Measurements from ENCODE around the gene ADAMTS4. TPM values are rescaled to one million over a fixed set of nuclear protein-coding genes. Genes with fewer than 3 reads are reported as not detected.

Gene ADAMTS4
- total and polyA plus RNA-seq, 12 donors, result 1.7 to 86.1 (median 13.2) TPM

DNA sequence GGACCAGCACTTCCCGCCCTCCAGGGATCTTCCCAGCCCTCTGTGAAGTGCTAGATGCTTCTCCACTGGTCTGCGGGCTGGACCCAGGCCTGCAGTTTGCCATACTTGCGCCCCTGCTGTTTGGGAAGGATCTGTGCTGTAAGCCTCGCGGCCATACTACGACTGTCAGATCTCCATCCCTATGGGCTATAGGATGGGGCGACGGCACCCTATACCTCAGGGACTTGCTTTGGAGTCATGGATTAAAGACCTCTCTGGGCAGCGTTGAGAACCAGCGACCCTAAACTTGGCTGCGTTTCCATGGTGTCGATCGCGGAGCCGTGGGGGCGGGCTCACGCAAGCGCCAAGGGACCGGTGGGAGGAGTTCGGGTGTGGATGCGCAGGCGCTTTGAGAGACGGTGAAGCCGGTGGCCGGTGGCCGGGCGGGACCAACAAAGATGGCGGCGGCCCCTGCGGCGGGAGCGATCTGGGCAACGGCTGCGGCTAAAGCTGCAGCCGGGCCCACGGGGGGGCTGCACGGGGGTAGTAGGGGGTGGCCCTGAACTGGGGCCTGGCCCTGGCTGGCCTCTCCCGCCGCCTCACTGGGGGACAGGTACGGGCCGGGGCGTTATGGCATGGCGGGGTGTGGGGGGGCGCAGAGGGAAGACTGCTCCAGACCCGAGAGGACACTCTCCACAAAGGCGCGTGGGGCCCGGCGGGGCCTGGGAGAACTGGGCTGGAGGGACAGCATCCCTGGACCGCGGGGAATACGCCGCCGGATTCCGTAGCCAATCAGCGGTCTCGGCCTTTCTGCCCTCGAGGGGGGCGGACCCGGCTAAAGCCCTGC lies 39.6 kb downstream of the ADAMTS4 start, which contains the start of gene USP21:
Gene USP21, plus strand, starts transcription at position 414 of the 826 bp plus-strand sequence. CDS start 1,141 bp downstream, outside the sequence.
- WGBS, 2 donors, result 1% methylated on average over 55 to 60 of the region's 60 CpGs
- no peaks in the 10 kb centered on the region for H3K9me3 ChIP-seq
- peak within 1 kb of the TSS; percentile 55 to 99 (median 96) for H3K4me3 ChIP-seq
- peak; percentile 94 to 98 (median 96) for ATAC-seq
- TF ChIP-seq CTCF (IDR thresholded peaks at IDR 0.05), result peak in 5 of 9 donors; percentile 18 to 52 (median 42)
- peaks cover 5 to 43% (median 34%) of the 10 kb centered on the region in 9 donors for H3K4me1 ChIP-seq
- no peaks in the 10 kb centered on the region for H3K27me3 ChIP-seq
- peaks cover 0 to 59% (median 5%) of the 10 kb centered on the region in 9 donors for H3K36me3 ChIP-seq
- intact Hi-C loops (cut with DNase I), result no loop called here
- DNase-seq, result peak; percentile 95
- H3K27ac ChIP-seq, result peak within 1 kb of the TSS; percentile 68 to 95 (median 90)

- H3K4me1 ChIP-seq, result peaks cover 5 to 43% (median 37%) of the 10 kb centered on the region in 9 donors
- ATAC-seq (no peak), DNase-seq (no peak)
- peak overlapping the region in 8 of 10 donors; percentile 55 to 99 (median 96) for H3K4me3 ChIP-seq
- no peaks in the 10 kb centered on the region for H3K9me3 ChIP-seq
- peaks cover 0 to 50% (median 5%) of the 10 kb centered on the region in 9 donors for H3K36me3 ChIP-seq
- no peaks in the 10 kb centered on the region for H3K27me3 ChIP-seq
- WGBS, 2 donors, result 75 to 80% methylated on average over 9 of the region's 9 CpGs
- intact Hi-C loops (cut with DNase I), result no loop called here
- H3K27ac ChIP-seq, result peak overlapping the region in 9 of 10 donors; percentile 71 to 95 (median 91)
- no peak for TF ChIP-seq CTCF (IDR thresholded peaks at IDR 0.05)
Observed at GRCh38 chr1:161158316-161159010, 40.4 kb downstream of the ADAMTS4 start.

GRCh38 chr1:161157867-161158266 lies 41.0 kb downstream of the ADAMTS4 start:
- Histone ChIP-seq H3K4me1 (peaks cover 5 to 48% (median 38%) of the 10 kb centered on the region in 9 donors), H3K4me3 (no peak overlapping the region), H3K27ac (no peak overlapping the region), H3K9me3 (no peaks in the 10 kb centered on the region), H3K36me3 (peaks cover 0 to 44% (median 5%) of the 10 kb centered on the region in 9 donors), H3K27me3 (no peaks in the 10 kb centered on the region)
- DNase-seq (no peak), ATAC-seq (no peak)
- 84 to 97% methylated on average over 1 of the region's 1 CpG for WGBS, 2 donors
- TF ChIP-seq CTCF (IDR thresholded peaks at IDR 0.05), result no peak
- intact Hi-C loops (cut with DNase I), result no loop called here

DNA sequence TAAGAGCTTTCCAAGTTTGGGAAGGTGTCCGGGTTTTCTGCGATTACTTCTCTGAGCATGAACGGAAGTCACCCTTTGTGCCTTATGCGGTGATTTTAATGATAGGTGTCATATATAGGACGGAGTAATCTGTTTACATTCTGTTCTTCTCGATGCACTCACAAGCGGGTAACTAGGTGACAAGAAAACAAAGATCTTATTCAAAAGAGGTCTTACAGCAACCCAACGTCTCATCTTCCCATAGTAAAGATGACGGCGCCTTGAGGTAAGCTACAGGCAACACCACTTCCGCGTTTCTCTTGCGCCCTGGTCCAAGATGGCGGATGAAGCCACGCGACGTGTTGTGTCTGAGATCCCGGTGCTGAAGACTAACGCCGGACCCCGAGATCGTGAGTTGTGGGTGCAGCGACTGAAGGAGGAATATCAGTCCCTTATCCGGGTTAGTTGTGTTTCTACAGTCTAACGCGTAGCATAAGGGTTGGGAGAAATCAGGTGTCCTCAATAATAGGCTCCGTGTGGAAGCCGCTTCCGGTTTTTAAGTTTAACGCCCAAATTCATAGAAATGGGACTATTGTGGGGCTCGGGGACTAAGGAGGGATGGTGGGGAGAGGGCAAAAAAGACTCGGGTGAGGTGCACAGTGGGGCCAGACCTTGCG lies 45.0 kb downstream of the ADAMTS4 start, which contains the start of gene UFC1:
Gene UFC1, plus strand, starts transcription at position 297 of the 656 bp plus-strand sequence. Its CDS starts 20 bp downstream, at position 317.
- ATAC-seq, result peak; percentile 83 to 95 (median 94)
- intact Hi-C loops (cut with DNase I), result loop anchor here in 2 of 10 donors (1.0 to 5.0 kb wide), 3 partner anchors 21 to 150 kb away; partner anchors contain the start of genes DEDD (in 1 of the 2), NIT1 (in 1 of the 2) and PFDN2 (in 1 of the 2)
- Histone ChIP-seq H3K27ac (peak within 1 kb of the TSS; percentile 83 to 96 (median 93)), H3K4me1 (peaks cover 0 to 24% (median 14%) of the 10 kb centered on the region in 9 donors), H3K9me3 (no peaks in the 10 kb centered on the region), H3K27me3 (no peaks in the 10 kb centered on the region), H3K36me3 (peaks cover 0 to 22% (median 0%) of the 10 kb centered on the region in 9 donors), H3K4me3 (peak within 1 kb of the TSS; percentile 60 to 91 (median 82))
- peak; percentile 70 to 87 for DNase-seq
- no peak for TF ChIP-seq CTCF (IDR thresholded peaks at IDR 0.05)
- 0% methylated on average over 33 of the region's 33 CpGs for whole genome bisulfite sequencing, 2 donors

All from heart right ventricle (tissue), 16 donors.